HCT116 (cell line): ENCODE data around the gene CYB5RL.

ENCODE experiments used
- CBX3 ChIP-seq: IDR thresholded peaks from 2 replicates; pipeline ENCODE4 v1.6.1; 2012; ENCODE audit warnings: low read depth
- CTCF ChIP-seq, 3 experiments: fragments of 200-600 bp in 1 of 3; sonication (generic) in 1 of 3; IDR thresholded peaks in 2 of 3; conservative IDR thresholded peaks in 1 of 3; 2 replicates each; pipeline ENCODE4 v1.5.1; 2012 to 2017; ENCODE audit warnings: low read depth in 2 of 3, low read length in 2 of 3, antibody characterized with exemption in 1 of 3, borderline replicate concordance in 1 of 3, control low read depth in 1 of 3, mild to moderate bottlenecking in 1 of 3, mixed read lengths in 1 of 3, mixed run types in 1 of 3, moderate library complexity in 1 of 3; ENCODE audit not compliant: insufficient read depth in 1 of 3
- EZH2 ChIP-seq: fragments of 200-600 bp; sonication (generic); IDR thresholded peaks from 2 replicates; pipeline ENCODE4 v1.6.1; 2017; ENCODE audit warnings: antibody characterized with exemption, mixed run types
- POLR2A ChIP-seq: IDR thresholded peaks from 2 replicates; pipeline ENCODE4 v1.7.0; 2011; ENCODE audit warnings: borderline replicate concordance; ENCODE audit not compliant: insufficient read depth, insufficient read length; ENCODE audit errors: extremely low read depth
- SIN3A ChIP-seq: IDR thresholded peaks from 2 replicates; pipeline ENCODE4 v1.6.1; 2012; ENCODE audit warnings: low read depth
- TF ChIP-seq, protein P1 (sequence below): IDR thresholded peaks from 2 replicates; pipeline ENCODE4 v1.6.1; 2012

DNA sequence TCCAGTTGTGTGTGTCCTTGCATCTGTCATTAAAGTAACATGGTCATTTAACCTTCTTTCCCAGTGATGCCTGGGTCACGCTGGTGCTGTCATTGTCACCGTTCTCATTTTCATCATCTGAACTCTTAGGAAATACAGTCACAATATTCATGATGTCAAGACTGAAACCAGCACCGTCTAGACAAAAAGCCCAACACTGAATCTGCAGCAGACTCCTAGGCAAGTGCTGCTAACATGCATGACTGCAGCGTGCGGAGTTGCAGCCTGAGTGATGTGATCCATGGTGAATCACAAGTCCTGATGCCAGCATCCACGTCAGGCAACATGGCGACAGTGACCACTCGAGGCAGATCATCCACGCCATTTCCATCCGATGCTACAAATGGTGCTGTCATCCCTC lies 37.8 kb upstream of the CYB5RL start:
- TF ChIP-seq, protein P1, sequence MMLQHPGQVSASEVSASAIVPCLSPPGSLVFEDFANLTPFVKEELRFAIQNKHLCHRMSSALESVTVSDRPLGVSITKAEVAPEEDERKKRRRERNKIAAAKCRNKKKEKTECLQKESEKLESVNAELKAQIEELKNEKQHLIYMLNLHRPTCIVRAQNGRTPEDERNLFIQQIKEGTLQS = no peak
- TF ChIP-seq CTCF (IDR thresholded peaks at IDR 0.05 in 2 of 3, conservative IDR thresholded peaks at IDR 0.05 in 1 of 3; ENCODE audit: borderline replicate concordance in 1 of 3, insufficient read depth in 1 of 3, low read depth in 2 of 3, low read length in 2 of 3) (no peak), SIN3A (no peak), POLR2A (no peak), CBX3 (no peak), EZH2 (no peak)
